ENCODE measurements around the gene LRRC3. TPM values are rescaled to one million over a fixed set of nuclear protein-coding genes. Genes with fewer than 3 reads are reported as not detected.

The LRRC3 gene
- total and polyA plus RNA-seq, 2 of the 4 experiments (the other 2 are of a cell fraction), result under 0.01 to 0.38 TPM

GRCh38 chr21:44407493-44407892 lies 47.8 kb upstream of the LRRC3 start:
- intact Hi-C loops (cut with micrococcal nuclease), result no loop called here
- Histone ChIP-seq H2AK5ac (ENCODE audit: low read depth, low read length) (no peak overlapping the region), H3K18ac (ENCODE audit: low read depth, low read length) (no peak overlapping the region), H4K5ac (ENCODE audit: low read depth, low read length) (no peak overlapping the region), H3K9ac (ENCODE audit: low read depth, low read length) (no peak overlapping the region), H4K8ac (ENCODE audit: low read depth in 2 of 2, low read length in 2 of 2) (no peak overlapping the region), H3K4me3 (ENCODE audit: insufficient read depth, low read depth, low read length) (no peak overlapping the region), H2BK120ac (ENCODE audit: low read depth, low read length) (no peak overlapping the region), H2AK9ac (replicated peaks; ENCODE audit: low read depth, low read length, poor library complexity) (no peak overlapping the region), H3K9me1 (ENCODE audit: insufficient read depth, low read length) (no peaks in the 10 kb centered on the region), H3K56ac (ENCODE audit: extremely low read depth, insufficient read depth, low read length) (no peak overlapping the region), H3K4ac (ENCODE audit: low read depth, low read length) (no peak overlapping the region), H4K91ac (ENCODE audit: insufficient read depth, low read depth, low read length) (no peak overlapping the region), H2BK15ac (ENCODE audit: low read depth, low read length) (no peak overlapping the region), H3K79me1 (ENCODE audit: low read depth in 1 of 2, low read length in 2 of 2) (no peaks in the 10 kb centered on the region), H3K14ac (replicated peaks; ENCODE audit: low read depth, low read length) (no peak overlapping the region), H2BK20ac (ENCODE audit: low read depth, low read length) (no peak overlapping the region), H2BK5ac (ENCODE audit: low read depth, low read length, poor library complexity, severe bottlenecking) (no peak overlapping the region), H3K9me3 (ENCODE audit: control insufficient read depth, insufficient read depth, low read length) (peaks cover 12% of the 10 kb centered on the region), H4K20me1 (ENCODE audit: insufficient read depth, low read length) (no peaks in the 10 kb centered on the region), H3K36me3 (ENCODE audit: control insufficient read depth, insufficient read depth, low read length) (no peaks in the 10 kb centered on the region), H3K27ac (ENCODE audit: insufficient read depth, low read length) (no peak overlapping the region), H3K4me1 (ENCODE audit: control insufficient read depth, insufficient read depth, low read length) (no peaks in the 10 kb centered on the region), H3K23ac (ENCODE audit: low read depth, low read length) (no peak overlapping the region), H2AFZ (replicated peaks; ENCODE audit: low read length, poor library complexity) (no peak overlapping the region), H3K4me2 (ENCODE audit: low read depth, low read length) (no peak overlapping the region), H3K27me3 (ENCODE audit: control insufficient read depth, insufficient read depth, low read length) (no peaks in the 10 kb centered on the region)
- BruUV-seq (replicated peaks), result no TSS peak
- ChIA-PET POLR2A (ENCODE audit: unreplicated experiment) (no interaction called here), CTCF (no interaction called here)
- dilution Hi-C loops (cut with HindIII; ENCODE audit: low sequenced_read_pairs, unreplicated experiment), result no loop called here
- TF ChIP-seq BHLHE40 (IDR thresholded peaks at IDR 0.05; ENCODE audit: low read depth, low read length), result no peak
- no CpG with 5 or more reads among the region's 7 CpGs for WGBS, 2 experiments (ENCODE audit: extremely low coverage in 2 of 2, insufficient read length in 1 of 2)
- ATAC-seq (ENCODE audit: low read depth) (no peak), DNase-seq (no peak)
- in situ Hi-C loops (cut with MboI; ENCODE audit: low sequenced_read_pairs), result no loop called here

Measured in IMR-90 (cell line).